A549 (cell line): ENCODE data around the gene REXO4. TPM values are rescaled to one million over a fixed set of nuclear protein-coding genes. Genes with fewer than 3 reads are reported as not detected.
A peak's percentile ranks its signal among the peaks of the same experiment; 100 is the strongest.

ENCODE experiments used
- ATAC-seq, 2 experiments: fragments of 200-7000 bp in 1 of 2; fragments of >200 bp in 1 of 2; cut with Nextera tagmentation in 1 of 2; cut with Tn5 transposase in 1 of 2; 3 replicates each; pipeline versions ENCODE4 v1.8.0 to v1.9.1; 2018 to 2020; ENCODE audit warnings: mild to moderate bottlenecking in 1 of 2, moderate library complexity in 1 of 2
- CTCF ChIA-PET: fragments of 300-600 bp; sonication (Branson Sonifier 250); formaldehyde crosslinking; extraction: SDS; loops from one replicate; lab custom pipeline; 2021; ENCODE audit warnings: antibody characterized with exemption, inconsistent platforms; lab: Yijun Ruan, JAX
- POLR2A ChIA-PET: fragments of 350-600 bp; formaldehyde crosslinking; extraction: SDS; loops from one replicate; lab custom pipeline; 2021; ENCODE audit warnings: antibody characterized with exemption, inconsistent platforms; lab: Yijun Ruan, JAX
- DNase-seq, 2 experiments: peaks; one replicate each; pipeline versions ENCODE4 v3.0.0 to v3.0.0-alpha.2; 2011 to 2016; ENCODE audit warnings: low read depth in 1 of 2, low spot score in 1 of 2
- FAIRE-seq: peaks from 2 replicates; lab custom pipeline; 2011; peaks lifted over from hg19 to GRCh38; lab: Jason Lieb, UNC
- H3K27ac ChIP-seq, 2 experiments: fragments of >200 bp; sonication (Bioruptor Twin); formaldehyde crosslinking; 3 replicates each; pipeline ENCODE4 v1.5.1; 2016 to 2017
- H3K4me1 ChIP-seq: fragments of >200 bp; sonication (Bioruptor Twin); formaldehyde crosslinking; 3 replicates; pipeline ENCODE4 v1.6.1; 2016
- H3K4me2 ChIP-seq: fragments of >200 bp; sonication (Bioruptor Twin); formaldehyde crosslinking; 3 replicates; pipeline ENCODE4 v1.6.1; 2016
- H3K4me3 ChIP-seq: fragments of >200 bp; sonication (Bioruptor Twin); formaldehyde crosslinking; 3 replicates; pipeline ENCODE4 v1.5.1; 2016
- H3K9me3 ChIP-seq: fragments of >200 bp; sonication (Bioruptor Twin); formaldehyde crosslinking; 3 replicates; pipeline ENCODE4 v1.6.1; 2016
- BHLHE40 ChIP-seq: IDR thresholded peaks from 2 replicates; pipeline ENCODE4 v1.6.1; 2012; ENCODE audit warnings: low read depth, low read length, inconsistent platforms
- CBX8 ChIP-seq: fragments of 200-600 bp; sonication (generic); IDR thresholded peaks from 2 replicates; pipeline ENCODE4 v1.6.1; 2016
- CHD2 ChIP-seq: fragments of 150-350 bp; IDR thresholded peaks from 2 replicates; pipeline ENCODE4 v1.6.1; 2014; ENCODE audit warnings: low read length; ENCODE audit not compliant: partially characterized antibody
- CHD4 ChIP-seq: fragments of 200-600 bp; sonication (generic); IDR thresholded peaks from 2 replicates; pipeline ENCODE4 v1.6.1; 2016; ENCODE audit warnings: antibody characterized with exemption, mild to moderate bottlenecking, borderline replicate concordance
- ESRRA ChIP-seq: fragments of 150-350 bp; IDR thresholded peaks from 2 replicates; pipeline ENCODE4 v1.6.1; 2014; ENCODE audit warnings: mild to moderate bottlenecking, low read length, borderline replicate concordance
- FOSL2 ChIP-seq, 2 experiments: fragments of 450-650 bp in 1 of 2; fragments of >200 bp in 1 of 2; sonication (Bioruptor Twin) in 1 of 2; formaldehyde crosslinking; IDR thresholded peaks; 2 replicates each; pipeline versions ENCODE4 v1.5.0 to v1.6.1; 2016 to 2020; ENCODE audit warnings: mild to moderate bottlenecking in 1 of 2, moderate library complexity in 1 of 2
- HOXB13 ChIP-seq: fragments of 250-450 bp; sonication (Bioruptor Pico); IDR thresholded peaks from 2 replicates; pipeline ENCODE4 v1.5.0; 2020; ENCODE audit warnings: low read depth, mild to moderate bottlenecking, moderate library complexity
- JUN ChIP-seq, 2 experiments: fragments of >200 bp; sonication (Bioruptor Twin); formaldehyde crosslinking; IDR thresholded peaks; 2 replicates in 1 of 2; 3 replicates in 1 of 2; pipeline ENCODE4 v1.6.1; 2016 to 2017
- MAFK ChIP-seq: fragments of 450-650 bp; IDR thresholded peaks from 2 replicates; pipeline ENCODE4 v1.6.1; 2014; ENCODE audit not compliant: partially characterized antibody
- MAZ ChIP-seq: fragments of 150-350 bp; IDR thresholded peaks from 2 replicates; pipeline ENCODE4 v1.6.1; 2014; ENCODE audit warnings: antibody characterized with exemption, low read depth, low read length, borderline replicate concordance
- NPAS2 ChIP-seq: fragments of 250-450 bp; sonication (Bioruptor Pico); IDR thresholded peaks from 2 replicates; pipeline ENCODE4 v1.8.0; 2022; ENCODE audit warnings: mild to moderate bottlenecking, moderate library complexity, borderline replicate concordance
- RAD21 ChIP-seq, 2 experiments: fragments of >200 bp in 1 of 2; sonication (Bioruptor Twin) in 1 of 2; formaldehyde crosslinking in 1 of 2; IDR thresholded peaks in 1 of 2; conservative IDR thresholded peaks in 1 of 2; 2 replicates in 1 of 2; 3 replicates in 1 of 2; pipeline ENCODE4 v1.6.1; 2012 to 2018; ENCODE audit warnings: inconsistent platforms in 1 of 2
- RARB ChIP-seq: fragments of 250-450 bp; sonication (Bioruptor Pico); IDR thresholded peaks from 2 replicates; pipeline ENCODE4 v1.8.0; 2021; ENCODE audit warnings: mild to moderate bottlenecking, moderate library complexity
- RCOR1 ChIP-seq: fragments of 150-350 bp; IDR thresholded peaks from 2 replicates; pipeline ENCODE4 v1.6.1; 2014; ENCODE audit warnings: antibody characterized with exemption, low read length, low read depth
- RFX5 ChIP-seq: fragments of 450-650 bp; IDR thresholded peaks from 2 replicates; pipeline ENCODE4 v1.7.1; 2014; ENCODE audit warnings: antibody characterized with exemption, mild to moderate bottlenecking, moderate library complexity
- RNF2 ChIP-seq: fragments of 200-600 bp; sonication (generic); IDR thresholded peaks from 2 replicates; pipeline ENCODE4 v1.6.1; 2016; ENCODE audit warnings: low read depth, mild to moderate bottlenecking, antibody characterized with exemption, moderate library complexity, borderline replicate concordance
- TFCP2L1 ChIP-seq: fragments of 250-450 bp; sonication (Bioruptor Pico); IDR thresholded peaks from 2 replicates; pipeline ENCODE4 v1.5.0; 2021; ENCODE audit warnings: mild to moderate bottlenecking
- TP53 ChIP-seq: fragments of 250-450 bp; sonication (Bioruptor Pico); IDR thresholded peaks from 2 replicates; pipeline ENCODE4 v1.5.0; 2021; ENCODE audit warnings: mild to moderate bottlenecking, moderate library complexity
- WGBS: methylation state at CpG from one replicate; pipeline ENCODE4 v1.1.6; 2017; ENCODE audit errors: missing lambda C conversion rate; 5-methylcytosine and 5-hydroxymethylcytosine counted together
- polyA plus RNA-seq, 4 experiments: library from polyadenylated mRNA; depleted of rRNA in 3 of 4; stranded (reverse); fragments of >200 nt; fragmentation: RNase III in 1 of 4; extraction: RNeasy Plus Mini Kit Qiagen cat#74134 plus additional on column Dnase treatment in 1 of 4; gene quantifications; 2 replicates in 3 of 4; 3 replicates in 1 of 4; pipeline ENCODE4 v1.2.3, GENCODE V29; 2011 to 2017
- TF ChIP-seq, protein P1 (sequence below): fragments of 450-650 bp; IDR thresholded peaks from 2 replicates; pipeline ENCODE4 v1.6.1; 2014; ENCODE audit warnings: antibody characterized with exemption
- TF ChIP-seq, protein P2 (sequence below): fragments of >200 bp; sonication (Bioruptor Twin); formaldehyde crosslinking; IDR thresholded peaks from 3 replicates; pipeline ENCODE4 v1.6.1; 2016
- TF ChIP-seq, protein P3 (sequence below): fragments of 250-450 bp; sonication (Bioruptor Pico); IDR thresholded peaks from 2 replicates; pipeline ENCODE4 v1.5.0; 2021; ENCODE audit warnings: mild to moderate bottlenecking, moderate library complexity, borderline replicate concordance

The REXO4 gene
- polyA plus RNA-seq, 2 of the 4 experiments (the other 2 are of a cell fraction): 25.8 to 31.0 TPM

DNA sequence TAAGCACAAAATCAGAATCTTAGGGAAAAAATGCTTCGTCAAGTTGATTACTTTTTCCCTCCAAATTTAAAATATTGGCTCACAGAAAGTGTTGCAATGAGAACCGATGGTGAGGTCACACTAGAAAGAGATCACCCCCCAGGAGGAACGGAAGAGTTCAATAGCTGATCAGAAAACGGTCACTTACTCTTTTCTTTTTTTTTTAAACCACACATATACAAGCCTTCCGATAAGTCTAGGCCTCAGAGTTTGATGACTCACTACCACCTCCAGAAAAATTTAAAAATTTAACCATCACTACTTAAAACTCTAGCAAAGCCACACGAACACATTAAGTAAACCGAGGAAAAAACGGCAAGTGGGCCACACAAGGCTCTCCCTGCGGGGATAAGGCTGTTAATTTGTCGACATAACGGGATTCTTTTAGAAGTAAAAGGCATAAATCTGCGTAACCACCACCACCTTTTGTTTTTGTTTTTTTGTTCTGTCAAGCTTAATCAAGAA, 43.1 kb downstream of the REXO4 start:
- 12% methylated on average over 12 of the region's 12 CpGs for WGBS
- POLR2A ChIA-PET: interaction anchor here (1.4 kb wide), 1 partner anchor 27 kb away, joined by 7 read pairs; the partner anchor contains the start of genes MED22 and RPL7A
- Histone ChIP-seq H3K4me2 (peak overlapping the region; percentile 93), H3K9me3 (no peaks in the 10 kb centered on the region)
- FAIRE-seq (no peak), DNase-seq (no peak)
- TF ChIP-seq BHLHE40 (no peak), FOSL2 (IDR thresholded peaks at IDR 0.05) (no peak), FOSL2 (CRISPR knock-in tag; IDR thresholded peaks at IDR 0.05) (peak; percentile 45; the same call in 1 of the 2 replicates), CBX8 (no peak)
- TF ChIP-seq, all 56 proteins: peak for 1
- peaks cover 25% of the 10 kb centered on the region for H3K4me1 ChIP-seq
- CTCF ChIA-PET: interaction anchor here (0.6 to 1.7 kb wide), 7 partner anchors 8 to 620 kb away, joined by 3 to 9 read pairs (median 4); no protein-coding TSS in a partner anchor
- peak overlapping the region; percentile 97 to 99 for H3K27ac ChIP-seq
- ATAC-seq: no peak
- H3K4me3 ChIP-seq: peak overlapping the region; percentile 100

DNA sequence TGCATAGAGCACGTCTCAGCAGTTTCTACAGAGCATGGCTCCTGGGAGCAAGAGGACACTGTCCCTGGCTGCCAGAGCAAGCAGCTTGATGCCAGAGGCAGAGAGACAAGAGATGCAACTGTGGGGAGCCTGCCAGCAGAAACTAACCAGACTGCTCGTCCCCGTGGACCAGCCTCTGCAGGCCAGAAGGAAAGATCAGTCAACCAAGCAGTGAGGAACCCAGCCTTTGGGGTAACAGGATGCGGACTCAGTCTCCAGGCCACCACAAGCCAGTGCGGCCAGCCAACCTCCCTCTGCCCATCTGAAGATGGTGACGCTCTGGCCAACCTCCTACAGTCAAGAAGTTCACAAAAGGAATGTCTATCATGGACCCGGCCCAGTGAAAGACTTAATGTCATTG, 45.7 kb downstream of the REXO4 start:
- Histone ChIP-seq H3K4me3 (no peak overlapping the region), H3K27ac (no peak overlapping the region), H3K9me3 (no peaks in the 10 kb centered on the region), H3K4me2 (no peak overlapping the region), H3K4me1 (peaks cover 21% of the 10 kb centered on the region; the same call in 2 of the 3 replicates)
- CTCF ChIA-PET: interaction anchor here (0.8 to 5.6 kb wide), 5 partner anchors 8 to 115 kb away, joined by 3 to 27 read pairs (median 3); no protein-coding TSS in a partner anchor
- no peak for DNase-seq
- POLR2A ChIA-PET: interaction anchor here (0.6 kb wide), 1 partner anchor 13 kb away, joined by 3 read pairs; no protein-coding TSS in a partner anchor
- no peak for ATAC-seq
- TF ChIP-seq JUN (IDR thresholded peaks at IDR 0.05) (no peak), MAZ (no peak), CHD2 (no peak), MAFK (no peak), HOXB13 (no peak), TFCP2L1 (CRISPR knock-in tag) (no peak)
- TF ChIP-seq, protein P1, sequence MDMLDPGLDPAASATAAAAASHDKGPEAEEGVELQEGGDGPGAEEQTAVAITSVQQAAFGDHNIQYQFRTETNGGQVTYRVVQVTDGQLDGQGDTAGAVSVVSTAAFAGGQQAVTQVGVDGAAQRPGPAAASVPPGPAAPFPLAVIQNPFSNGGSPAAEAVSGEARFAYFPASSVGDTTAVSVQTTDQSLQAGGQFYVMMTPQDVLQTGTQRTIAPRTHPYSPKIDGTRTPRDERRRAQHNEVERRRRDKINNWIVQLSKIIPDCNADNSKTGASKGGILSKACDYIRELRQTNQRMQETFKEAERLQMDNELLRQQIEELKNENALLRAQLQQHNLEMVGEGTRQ: no peak
- TF ChIP-seq, protein P2, sequence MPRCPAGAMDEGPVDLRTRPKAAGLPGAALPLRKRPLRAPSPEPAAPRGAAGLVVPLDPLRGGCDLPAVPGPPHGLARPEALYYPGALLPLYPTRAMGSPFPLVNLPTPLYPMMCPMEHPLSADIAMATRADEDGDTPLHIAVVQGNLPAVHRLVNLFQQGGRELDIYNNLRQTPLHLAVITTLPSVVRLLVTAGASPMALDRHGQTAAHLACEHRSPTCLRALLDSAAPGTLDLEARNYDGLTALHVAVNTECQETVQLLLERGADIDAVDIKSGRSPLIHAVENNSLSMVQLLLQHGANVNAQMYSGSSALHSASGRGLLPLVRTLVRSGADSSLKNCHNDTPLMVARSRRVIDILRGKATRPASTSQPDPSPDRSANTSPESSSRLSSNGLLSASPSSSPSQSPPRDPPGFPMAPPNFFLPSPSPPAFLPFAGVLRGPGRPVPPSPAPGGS: no peak
- no peak for FAIRE-seq
- 94% methylated on average over 7 of the region's 7 CpGs for WGBS

DNA sequence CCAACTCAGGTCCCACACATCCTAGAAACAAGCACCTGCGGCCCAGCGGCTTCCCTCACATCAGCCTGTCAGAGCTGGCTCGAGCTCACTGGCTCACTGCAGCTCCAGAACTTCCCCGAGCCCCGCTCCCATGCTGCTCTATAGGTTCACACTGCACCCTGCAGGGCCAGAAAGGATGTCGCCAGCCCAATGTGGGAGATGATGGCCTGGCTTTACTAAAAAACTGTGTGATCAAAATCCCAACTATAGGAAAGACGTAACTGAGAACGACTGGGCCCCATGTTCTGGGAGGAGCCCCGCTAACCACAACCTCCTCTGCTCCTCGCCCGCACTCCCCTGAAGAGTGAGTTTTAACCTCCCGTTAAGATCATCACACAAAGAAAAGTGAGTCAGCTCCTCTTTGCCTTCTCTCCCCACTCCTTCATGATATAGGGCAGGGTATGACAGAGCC, 46.5 kb downstream of the REXO4 start:
- FAIRE-seq: no peak
- no peak overlapping the region for H3K27ac ChIP-seq
- CTCF ChIA-PET: interaction anchor here (0.9 to 5.6 kb wide), 6 partner anchors 9 to 116 kb away, joined by 3 to 27 read pairs (median 3); no protein-coding TSS in a partner anchor

DNA sequence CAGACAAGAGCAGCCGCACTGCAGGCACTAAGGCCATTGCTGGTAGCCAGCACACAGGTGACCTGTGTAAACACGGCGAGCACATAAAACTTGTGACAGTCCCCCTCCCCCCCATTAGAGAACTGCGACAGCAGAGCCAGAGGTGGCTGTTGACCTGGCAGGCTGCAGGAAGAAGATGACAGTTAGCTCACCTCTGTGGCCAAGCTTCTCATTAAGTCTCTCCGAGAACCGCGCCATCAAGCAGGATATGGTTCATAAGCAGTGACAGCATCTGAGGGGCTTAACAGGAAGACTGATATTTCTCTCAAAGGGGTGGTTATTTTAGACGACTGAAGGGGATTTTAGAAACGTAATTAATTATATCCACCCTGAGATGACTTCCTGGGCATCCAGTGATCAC, 47.1 kb downstream of the REXO4 start:
- FAIRE-seq: no peak
- H3K4me1 ChIP-seq: peaks cover 17% of the 10 kb centered on the region; the same call in 1 of the 3 replicates
- 92% methylated on average over 6 of the region's 9 CpGs for WGBS

More for the DNA sequence above, 46.5 kb downstream of the REXO4 start:
- Histone ChIP-seq H3K9me3 (no peaks in the 10 kb centered on the region), H3K4me2 (no peak overlapping the region), H3K4me1 (peaks cover 17% of the 10 kb centered on the region; the same call in 1 of the 3 replicates), H3K4me3 (no peak overlapping the region)
- 91% methylated on average over 11 of the region's 12 CpGs for WGBS
- TF ChIP-seq RFX5 (no peak), RAD21 (conservative IDR thresholded peaks at IDR 0.05 in 1 of 2, IDR thresholded peaks at IDR 0.05 in 1 of 2) (no peak), ESRRA (no peak)
- POLR2A ChIA-PET: no interaction called here
- ATAC-seq: no peak
- no peak for DNase-seq

More for the DNA sequence above, 47.1 kb downstream of the REXO4 start:
- ChIA-PET CTCF (interaction anchor here (0.9 to 5.6 kb wide), 5 partner anchors 8 to 67 kb away, joined by 3 to 27 read pairs (median 3); no protein-coding TSS in a partner anchor), POLR2A (no interaction called here)
- Histone ChIP-seq H3K4me3 (no peak overlapping the region), H3K4me2 (no peak overlapping the region), H3K9me3 (no peaks in the 10 kb centered on the region), H3K27ac (no peak overlapping the region)
- DNase-seq: no peak
- TF ChIP-seq JUN (IDR thresholded peaks at IDR 0.05): no peak
- no peak for TF ChIP-seq TP53 (CRISPR knock-in tag)
- TF ChIP-seq NPAS2 (CRISPR knock-in tag): no peak
- TF ChIP-seq RCOR1: no peak
- no peak for TF ChIP-seq RARB (CRISPR knock-in tag)
- no peak for TF ChIP-seq MAFK
- TF ChIP-seq RFX5: no peak
- TF ChIP-seq, protein P3, sequence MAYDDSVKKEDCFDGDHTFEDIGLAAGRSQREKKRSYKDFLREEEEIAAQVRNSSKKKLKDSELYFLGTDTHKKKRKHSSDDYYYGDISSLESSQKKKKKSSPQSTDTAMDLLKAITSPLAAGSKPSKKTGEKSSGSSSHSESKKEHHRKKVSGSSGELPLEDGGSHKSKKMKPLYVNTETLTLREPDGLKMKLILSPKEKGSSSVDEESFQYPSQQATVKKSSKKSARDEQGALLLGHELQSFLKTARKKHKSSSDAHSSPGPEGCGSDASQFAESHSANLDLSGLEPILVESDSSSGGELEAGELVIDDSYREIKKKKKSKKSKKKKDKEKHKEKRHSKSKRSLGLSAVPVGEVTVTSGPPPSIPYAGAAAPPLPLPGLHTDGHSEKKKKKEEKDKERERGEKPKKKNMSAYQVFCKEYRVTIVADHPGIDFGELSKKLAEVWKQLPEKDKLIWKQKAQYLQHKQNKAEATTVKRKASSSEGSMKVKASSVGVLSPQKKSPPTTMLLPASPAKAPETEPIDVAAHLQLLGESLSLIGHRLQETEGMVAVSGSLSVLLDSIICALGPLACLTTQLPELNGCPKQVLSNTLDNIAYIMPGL (CRISPR knock-in tag): no peak
- TF ChIP-seq CHD4: no peak
- TF ChIP-seq BHLHE40: no peak
- no peak for TF ChIP-seq RNF2
- ATAC-seq: no peak
